Anterior cingulate cortex (tissue), 58 donors: ENCODE results near the gene FARS2.
"Not testable (repeated sequence)": the region's sequence is repeated elsewhere in the genome, so short reads cannot be mapped to it uniquely, and the experiment has no call there.

Experiments used
- DNase-seq, 58 donors: peaks; one replicate each; lab custom pipeline; 2025; lab: John Stamatoyannopoulos, UW

FARS2 gene

DNA sequence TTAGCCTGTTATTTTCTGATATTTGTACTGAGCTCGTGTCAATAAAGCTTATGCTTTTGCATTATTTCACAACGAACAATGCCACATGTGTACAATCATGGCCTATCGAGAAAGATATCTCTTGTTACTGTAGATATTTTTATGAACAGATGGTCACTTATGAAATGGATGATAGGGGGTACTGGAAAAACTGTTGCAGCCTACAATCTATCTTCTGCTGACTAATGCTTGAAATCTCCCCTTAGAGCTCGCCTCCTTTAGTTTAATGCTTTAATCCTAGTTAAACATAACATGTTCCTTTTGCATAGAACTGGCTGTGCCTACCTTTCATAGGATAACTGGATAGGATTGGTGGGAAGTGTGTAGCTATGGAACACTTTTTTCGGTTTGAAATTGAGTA is 296.2 kb downstream of the FARS2 start:
- DNase-seq, result no peak

DNA sequence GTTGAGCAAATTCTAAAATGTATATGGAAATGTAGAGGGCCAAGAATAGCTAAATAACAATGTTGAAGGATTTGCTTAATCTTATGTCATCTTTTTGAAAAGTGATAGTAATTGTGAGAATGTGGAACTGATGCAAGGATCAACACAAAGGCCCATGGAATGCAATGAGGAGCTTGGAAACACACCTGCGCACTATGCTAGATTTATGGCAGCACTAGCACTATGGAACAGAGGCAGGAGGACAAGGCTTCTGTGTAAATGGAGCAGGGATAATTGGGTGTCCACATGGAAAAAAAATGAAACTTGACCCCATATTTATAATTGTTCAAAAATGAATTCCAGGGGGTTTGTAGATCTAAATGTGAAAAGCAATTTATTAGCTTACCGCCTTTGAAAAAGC is 298.3 kb downstream of the FARS2 start:
- DNase-seq, result no peak

DNA sequence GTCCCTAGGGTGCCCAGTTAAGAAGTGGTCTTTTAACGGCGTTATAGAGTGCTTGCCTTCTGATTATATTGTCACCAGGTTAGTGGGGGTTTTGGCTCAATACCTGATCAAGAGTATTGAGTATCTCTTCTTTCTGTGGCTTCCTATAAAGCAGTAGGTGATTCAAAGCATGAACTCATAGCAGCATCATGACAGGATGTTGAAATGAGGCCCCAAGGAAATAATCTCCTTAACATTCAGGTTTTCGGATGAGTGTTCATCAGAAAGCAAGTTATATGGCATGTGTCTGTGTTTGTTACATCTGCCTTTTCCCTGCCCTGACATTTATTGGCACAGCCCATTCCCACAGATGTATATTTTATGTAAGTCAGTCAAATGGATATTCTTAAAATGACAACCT is 301.0 kb downstream of the FARS2 start:
- DNase-seq, result no peak

DNA sequence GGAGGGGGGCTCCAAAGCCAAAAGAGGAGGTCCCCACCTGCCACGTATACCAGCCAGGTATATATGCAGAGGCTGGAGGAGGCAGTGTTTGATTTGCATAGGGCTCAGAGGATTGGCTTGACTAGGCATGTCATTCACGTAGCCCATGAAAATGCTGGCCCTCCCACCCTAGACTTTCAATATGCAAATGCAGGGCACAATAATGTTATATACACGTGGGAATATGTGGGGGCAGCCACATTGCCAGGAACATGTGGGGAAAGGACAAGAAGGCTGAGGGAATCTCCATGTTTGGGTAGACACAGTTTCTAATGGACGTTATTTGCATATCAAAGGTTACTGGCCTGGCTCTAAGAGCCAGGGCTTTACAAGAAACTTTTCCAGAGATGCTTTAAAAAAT is 301.8 kb downstream of the FARS2 start:
- DNase-seq, result no peak

DNA sequence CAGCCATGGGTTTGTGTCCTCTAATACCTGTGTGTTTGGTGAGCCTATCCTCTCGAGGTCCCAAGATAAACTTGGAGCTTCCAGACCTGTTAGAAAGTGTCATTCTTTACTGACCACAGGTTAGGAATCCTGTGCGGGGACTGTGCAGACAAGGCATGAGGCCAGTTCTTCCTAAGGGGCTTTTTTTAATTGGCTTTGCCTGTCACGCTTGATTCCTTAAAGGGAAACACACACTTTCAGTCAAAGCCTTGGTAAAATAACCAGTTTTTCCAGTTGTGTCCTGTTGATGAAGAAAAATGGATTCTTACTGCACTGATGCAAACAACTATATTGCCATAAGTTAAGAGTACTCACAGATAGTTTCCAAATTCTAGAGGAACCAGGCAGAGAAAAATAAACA is 303.4 kb downstream of the FARS2 start:
- not testable (repeated sequence) for DNase-seq

DNA sequence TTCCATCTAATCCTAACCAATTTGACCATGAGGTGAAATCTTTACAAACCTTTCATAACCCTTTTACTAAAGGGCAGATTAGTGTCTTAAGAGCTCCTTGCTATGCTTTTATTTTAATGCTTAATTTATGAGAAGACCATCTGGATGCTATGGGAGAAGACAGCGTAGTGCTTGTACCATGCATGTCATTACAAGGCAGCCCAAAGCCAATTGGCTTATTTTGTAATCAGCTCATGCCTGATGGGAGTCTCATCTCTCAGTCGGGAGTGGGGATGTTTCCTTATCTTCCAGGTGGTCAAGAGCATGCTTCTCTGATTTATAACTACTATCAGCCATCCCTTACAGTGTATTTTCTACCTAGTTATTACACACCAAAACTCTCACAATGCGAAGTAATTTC is 304.7 kb downstream of the FARS2 start:
- no peak for DNase-seq

DNA sequence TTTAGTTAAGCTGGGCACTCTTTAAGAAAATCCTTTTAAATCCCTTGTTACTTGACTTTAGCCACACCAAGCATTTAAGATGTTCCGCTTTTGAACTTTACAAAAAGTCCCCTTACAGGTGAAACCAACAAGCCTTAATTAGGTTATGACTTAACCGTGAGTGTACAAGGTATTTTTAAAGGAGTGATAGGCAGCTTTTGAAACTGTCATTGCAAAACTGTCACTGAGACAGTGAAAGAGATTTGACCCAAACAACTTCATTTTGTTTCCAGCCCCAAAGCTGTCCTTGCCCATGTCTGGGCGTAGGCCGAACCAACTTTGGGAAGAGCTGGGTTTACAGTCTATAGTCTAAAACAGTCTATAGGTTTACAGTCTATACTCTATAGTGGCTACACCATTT is 305.4 kb downstream of the FARS2 start:
- DNase-seq, result no peak

DNA sequence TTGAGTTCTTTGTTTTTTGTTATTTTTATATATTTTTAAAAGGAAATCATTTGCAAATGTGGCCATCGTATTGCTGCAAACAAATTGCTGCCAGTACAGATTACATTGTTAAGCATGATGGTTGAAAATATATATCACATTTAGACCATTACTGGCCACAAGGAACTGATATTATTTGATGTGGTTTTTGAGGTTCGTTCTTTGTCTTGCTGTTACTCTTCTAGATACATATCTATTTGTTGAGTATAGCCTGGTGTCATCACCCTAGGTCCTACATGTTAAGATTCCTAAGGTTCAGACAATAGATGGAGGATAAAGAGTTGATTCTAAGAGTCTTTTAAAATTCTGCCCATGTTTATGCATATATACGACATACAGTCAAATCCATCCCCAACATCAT is 306.0 kb downstream of the FARS2 start:
- no peak for DNase-seq

DNA sequence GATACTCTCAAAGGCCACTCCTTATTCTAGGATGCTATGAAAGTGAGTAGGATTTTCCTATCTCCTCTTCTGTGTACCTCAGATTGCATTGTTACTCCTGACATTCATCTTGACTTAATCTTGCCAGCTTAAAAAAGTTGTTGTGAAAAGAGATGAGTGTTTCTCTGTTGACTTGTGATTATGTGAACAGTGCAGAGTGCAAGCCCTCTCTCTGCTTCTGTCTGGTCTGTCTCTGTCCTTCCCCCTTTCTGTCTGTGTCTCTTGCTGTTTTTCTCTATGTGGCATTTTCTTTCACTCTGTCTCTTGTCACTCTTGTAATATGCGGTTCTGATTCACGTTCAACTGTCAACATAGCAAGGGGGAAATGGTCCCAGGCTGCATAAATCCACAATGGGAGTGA is 306.6 kb downstream of the FARS2 start:
- no peak for DNase-seq

DNA sequence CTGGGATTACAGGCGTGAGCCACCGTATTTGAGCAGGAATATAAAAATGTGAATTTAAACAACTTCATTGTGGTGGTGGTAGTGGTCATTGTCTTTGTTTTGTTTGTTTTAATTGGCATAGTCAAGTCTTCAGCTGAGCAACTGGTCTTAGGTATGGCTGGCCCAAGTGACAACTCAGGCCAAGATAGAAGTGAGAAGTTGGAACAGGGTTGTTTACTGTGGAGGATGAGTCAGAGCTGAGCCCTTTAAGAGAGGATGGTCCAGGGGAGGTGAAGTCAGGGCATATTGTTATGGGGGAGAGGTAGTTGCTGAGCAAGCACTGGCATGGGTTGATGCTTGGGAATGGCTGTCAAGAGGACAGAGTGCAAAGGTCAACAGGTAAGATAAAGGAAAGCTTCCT is 308.2 kb downstream of the FARS2 start:
- no peak for DNase-seq

DNA sequence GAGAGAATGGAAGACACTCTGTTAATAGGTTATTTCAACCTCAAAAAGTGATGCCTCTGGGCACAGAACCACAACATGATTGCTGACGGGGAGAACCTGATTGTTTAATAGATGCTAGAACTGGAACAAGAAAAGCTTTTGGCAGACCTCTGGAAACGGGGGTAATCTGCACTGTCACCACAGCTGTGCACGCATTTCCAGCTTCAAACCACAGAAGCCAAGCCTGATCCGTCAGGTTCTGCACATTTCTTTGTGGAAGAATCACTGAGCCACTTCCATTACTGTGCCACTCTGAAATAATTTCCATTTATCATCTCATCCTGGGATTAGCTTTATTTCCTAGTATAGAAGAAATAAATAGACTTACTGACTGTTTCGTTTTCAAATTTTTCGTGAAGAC is 309.3 kb downstream of the FARS2 start:
- DNase-seq, result no peak

DNA sequence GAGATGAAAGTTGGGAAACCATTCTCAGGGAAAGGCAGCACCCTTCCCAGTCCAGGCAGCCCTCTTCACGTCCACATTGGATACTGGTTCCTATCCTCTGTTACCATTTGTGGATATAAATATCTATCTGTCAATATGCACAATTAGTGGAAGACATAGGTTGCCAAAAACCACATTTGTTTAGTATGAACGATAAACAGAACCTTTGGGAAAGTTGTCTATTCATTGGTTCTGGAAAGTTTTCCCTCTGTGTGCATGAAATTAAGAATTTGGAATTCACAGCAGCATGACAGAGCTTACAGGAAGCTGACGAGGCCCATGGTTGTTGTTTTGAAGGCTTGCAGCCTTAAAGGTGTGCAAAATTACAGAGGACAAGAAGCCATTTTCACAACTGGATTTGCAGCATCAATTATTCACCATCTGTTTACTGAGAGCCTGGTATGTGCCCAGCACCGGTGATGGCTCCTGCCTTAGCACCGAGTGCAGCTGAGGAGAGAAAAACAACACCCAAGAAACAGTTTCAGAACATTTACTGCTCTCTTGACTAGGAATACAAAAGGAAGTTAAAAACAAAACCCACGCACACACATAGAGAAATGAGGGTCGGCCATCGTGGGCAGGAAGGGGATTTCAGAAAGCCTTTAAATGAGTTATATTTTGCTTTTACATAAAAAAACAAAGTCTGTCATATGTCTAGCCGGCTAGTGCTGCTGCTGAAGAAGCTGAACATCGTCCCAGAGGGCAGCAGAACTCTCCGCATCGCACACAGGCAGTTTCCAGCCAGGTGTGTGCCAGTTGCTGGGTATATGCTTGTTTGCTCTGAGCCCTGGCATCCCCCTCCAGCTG is 319.6 kb downstream of the FARS2 start:
- DNase-seq, result no peak

DNA sequence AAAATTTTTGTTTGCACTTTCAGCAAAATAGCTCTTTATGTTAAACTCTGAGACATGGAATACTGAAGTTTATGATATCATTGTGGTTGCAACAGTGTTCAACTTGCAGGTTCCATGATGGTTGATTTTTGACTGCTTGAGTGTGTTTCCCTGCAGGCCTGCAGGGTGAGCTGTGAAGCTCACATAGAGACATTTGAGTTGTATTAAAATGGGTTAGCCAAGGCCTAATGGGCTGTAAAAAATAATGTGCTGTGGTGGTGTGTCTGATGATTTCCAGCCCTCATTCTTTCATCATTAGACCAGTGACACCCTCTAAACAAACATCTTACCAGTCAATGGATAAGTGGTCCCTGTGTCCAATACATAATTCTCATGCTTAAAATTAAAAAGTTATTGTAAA is 321.4 kb downstream of the FARS2 start:
- no peak for DNase-seq

DNA sequence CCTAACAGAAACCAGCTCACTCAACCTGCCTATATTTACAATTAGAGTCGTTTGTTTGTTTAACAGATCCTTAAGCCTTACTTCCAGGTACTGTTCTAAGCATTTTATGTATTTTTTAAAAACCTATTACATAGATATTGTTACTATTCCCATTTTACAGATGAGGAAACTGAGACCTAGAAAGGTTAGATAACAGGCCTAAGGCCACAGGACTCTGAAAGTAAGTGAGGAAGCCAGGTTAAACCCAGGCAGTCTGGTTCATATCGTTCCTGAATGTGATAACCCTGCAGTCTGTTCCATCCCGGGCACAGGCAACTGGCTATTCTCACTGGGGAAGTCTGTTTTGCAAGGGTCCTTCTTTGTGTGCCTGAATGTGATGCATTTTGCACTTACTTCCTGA is 322.2 kb downstream of the FARS2 start:
- no peak for DNase-seq

DNA sequence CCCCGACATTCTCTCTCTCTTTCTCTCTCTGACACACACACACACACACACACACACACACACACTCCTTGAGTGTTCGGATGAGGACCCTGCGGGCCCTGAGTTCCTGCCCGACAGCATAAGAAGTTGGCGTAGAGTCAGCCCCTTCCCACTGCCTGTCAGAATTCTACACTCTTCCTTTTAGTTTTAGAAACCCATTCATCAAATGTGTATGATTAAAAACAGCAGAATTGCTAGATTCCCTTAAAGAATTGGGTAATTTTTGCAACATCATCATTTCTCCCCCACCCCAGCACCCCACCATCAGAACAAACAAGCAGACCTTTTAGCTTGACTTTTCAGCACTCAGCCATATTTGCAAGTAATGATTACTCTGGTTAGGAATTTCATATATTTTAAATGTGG is 322.8 kb downstream of the FARS2 start:
- DNase-seq, result no peak

DNA sequence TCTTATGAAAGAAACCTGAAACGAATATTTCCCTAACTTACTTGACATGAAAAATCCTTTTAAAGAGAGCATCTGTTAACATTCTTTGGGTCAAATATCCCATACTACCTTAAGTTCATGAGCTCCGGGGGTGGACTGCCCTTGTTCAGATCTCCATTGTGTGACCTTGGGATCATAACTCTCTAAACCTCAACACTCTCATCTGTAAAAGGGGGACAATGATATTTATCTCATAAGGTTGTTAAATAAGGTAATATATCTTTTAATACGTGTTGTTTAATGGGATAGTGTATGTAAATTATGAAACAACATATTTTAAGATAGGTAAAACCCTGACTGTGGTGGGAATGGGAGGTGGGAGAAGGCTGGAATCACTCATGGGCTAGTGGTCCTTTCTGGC is 326.3 kb downstream of the FARS2 start:
- no peak for DNase-seq

DNA sequence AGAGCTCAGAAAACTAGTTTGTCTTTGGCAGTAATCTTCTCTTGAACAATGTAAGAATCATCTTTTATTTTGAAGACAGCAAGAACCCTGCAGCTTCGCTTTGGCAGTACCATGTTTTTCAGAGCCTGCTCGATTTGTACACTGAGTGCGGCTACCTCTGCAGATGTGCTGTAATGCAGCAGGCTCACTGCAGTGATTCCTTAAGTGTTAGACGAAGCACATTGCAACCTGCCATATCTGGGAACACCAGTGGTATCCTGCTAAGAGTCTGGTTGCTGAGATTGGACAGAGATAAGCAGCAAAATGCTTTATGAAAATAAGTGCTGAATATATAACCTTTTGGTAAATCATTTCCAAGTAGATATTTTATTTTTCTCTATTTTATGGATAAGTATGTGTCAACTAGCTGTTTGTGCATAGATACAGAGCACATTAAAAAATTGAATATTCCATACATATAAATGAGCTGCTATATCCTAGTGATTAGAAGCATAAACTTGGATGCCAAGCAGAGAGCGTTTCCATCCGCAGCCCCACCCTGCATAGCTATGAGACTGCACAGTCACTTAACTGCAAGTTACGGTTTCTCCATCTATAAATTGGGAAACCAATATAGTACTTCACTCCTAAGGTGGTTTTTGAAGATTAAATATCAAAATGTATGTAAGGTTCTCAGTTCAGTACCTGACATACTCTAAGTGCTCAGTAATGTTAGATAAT is 328.3 kb downstream of the FARS2 start:
- DNase-seq, result no peak

DNA sequence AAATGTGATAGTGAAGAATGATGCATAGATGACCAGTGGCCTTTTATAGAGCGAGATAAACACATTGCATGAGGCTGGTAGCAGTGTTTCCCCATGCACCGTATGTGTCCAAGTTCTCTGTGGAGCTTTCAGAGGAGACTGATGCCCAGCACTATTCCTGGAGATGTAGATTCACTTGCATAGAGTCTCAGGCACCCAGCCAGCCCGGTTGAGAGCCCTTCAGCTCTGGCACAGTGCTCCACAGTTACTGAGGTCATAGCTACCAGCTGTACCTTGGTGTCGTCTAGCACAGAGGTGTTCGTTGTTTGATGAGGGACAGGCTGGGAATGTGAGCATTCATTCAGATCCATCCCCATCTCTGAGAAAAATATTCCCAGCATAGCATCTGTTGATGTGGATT is 328.9 kb downstream of the FARS2 start:
- no peak for DNase-seq

DNA sequence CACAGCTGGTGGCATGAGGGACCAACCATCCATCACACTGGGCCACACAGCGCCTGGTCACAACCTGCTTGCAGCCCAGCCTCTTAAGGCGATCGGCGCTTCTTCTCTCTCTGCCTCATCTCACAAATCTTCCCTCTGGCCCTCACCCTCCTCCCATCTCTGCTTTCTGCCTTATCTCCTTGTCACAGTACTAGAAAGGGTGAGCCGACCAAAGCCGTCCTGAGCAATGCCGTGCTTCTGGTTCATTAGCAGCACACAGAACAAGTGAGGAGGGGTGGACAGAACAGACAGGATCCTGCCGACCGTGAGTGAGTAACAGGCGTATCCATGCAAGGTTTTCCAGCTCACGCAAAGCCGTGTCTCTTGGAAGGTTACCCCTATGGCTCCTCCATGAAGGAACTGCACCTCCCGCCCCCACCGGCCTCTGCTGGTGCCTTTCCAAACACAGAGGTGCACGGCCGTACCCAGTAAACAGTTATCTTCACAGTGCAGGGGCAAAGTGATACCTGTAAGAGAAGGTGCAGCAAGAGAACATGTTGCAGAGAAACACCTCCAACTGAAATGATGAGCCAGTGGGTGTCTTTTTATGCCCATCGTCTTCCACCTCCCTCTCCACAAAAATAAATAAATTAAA is 331.7 kb downstream of the FARS2 start:
- DNase-seq, result no peak

DNA sequence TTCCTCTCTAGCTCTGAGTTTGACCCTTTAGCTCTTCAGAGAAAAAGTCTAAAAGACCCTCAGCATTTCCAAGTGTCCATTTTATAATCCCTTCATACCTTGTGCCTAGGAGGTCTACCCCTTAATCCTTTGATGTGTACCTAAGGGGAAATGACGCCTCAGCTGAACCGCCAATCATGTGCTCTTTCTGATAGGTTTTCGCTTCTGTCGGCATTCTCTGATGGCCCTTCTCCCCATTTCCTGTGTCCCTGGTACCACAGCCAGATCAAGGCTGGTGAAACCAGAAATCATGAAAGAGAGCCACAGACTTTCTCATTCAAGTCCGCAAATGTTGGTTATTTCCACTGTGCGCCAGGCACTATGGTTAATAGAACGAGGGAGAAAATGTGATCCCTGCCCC is 333.9 kb downstream of the FARS2 start:
- DNase-seq, result no peak

DNA sequence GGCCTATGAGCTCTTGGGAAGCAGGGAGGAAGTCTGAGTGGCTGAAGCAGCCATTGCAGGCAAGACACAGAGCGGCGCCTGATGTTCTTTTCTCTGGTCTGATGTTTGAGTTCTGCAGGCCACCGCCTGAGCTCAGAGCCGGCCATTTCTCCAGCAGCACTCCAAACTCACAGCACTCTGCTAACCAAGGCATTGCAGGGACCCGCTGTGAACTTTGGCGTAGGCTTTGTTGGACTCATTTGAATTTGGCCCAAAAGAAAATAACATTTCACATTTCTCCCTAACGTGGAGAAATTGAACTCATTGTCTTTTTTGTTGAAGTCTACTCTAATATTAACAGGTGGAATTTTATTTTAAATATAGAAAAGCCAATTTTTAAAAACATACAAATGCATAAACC is 336.1 kb downstream of the FARS2 start:
- no peak for DNase-seq

DNA sequence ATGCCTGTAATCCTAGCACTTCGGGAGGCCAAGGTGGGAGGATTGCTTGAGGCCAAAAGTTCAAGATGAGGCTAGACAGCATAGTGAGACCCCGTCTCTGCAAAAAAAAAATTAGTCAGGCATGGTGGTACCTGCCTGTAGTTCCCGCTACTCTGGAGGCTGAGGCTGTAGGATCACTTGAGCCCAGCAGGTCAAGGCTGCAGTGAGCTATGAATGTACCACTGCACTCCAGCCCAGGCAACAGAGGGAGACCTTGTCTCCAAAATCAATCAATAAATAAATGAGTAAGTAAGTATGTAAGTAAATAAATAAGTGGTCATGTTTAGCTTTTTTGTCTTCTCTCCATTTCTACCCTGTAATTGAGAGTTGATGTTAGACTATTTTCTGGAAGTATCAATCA is 336.8 kb downstream of the FARS2 start:
- no peak for DNase-seq
